NOMO-1 treated with DMSO at 0.1 percent for 48 hours (cell line): ENCODE measurements around the gene KRT37.

Source experiments
- DNase-seq: peaks from one replicate; lab custom pipeline; 2025; ENCODE audit not compliant: unreplicated experiment; lab: John Stamatoyannopoulos, UW

KRT37 gene

GRCh38 chr17:41377546-41377945, 46.8 kb downstream of the KRT37 start:
- no peak for DNase-seq
